Subcutaneous adipose tissue (tissue), 4 donors: Measurements from ENCODE around the gene RNASEH1. TPM values are rescaled to one million over a fixed set of nuclear protein-coding genes. Genes with fewer than 3 reads are reported as not detected.

Source experiments
- CTCF ChIP-seq: fragments of 450-650 bp; IDR thresholded peaks from one replicate; pipeline ENCODE4 v1.5.1; 2016; ENCODE audit warnings: low read depth, mild to moderate bottlenecking, control low read depth, antibody characterized with exemption, moderate library complexity
- total RNA-seq, 4 donors: library from RNA; depleted of rRNA; stranded (reverse); fragments of >200 nt; gene quantifications; one replicate each; pipeline ENCODE4 v1.1.0, GENCODE V29; 2016

The RNASEH1 gene
- total RNA-seq, 4 donors from 2014 or later = 16.0 to 26.4 (median 21.4) TPM

GRCh38 chr2:3565117-3565516 is 7.0 kb upstream of the RNASEH1 start:
- TF ChIP-seq CTCF = no peak

- no peak for TF ChIP-seq CTCF
These were observed 5.4 kb upstream of the RNASEH1 start for GRCh38 chr2:3563521-3563976.

GRCh38 chr2:3557639-3558204 is 411 bp downstream of the RNASEH1 start:
- TF ChIP-seq CTCF = no peak

GRCh38 chr2:3553946-3554345 is 4.2 kb downstream of the RNASEH1 start:
- TF ChIP-seq CTCF = no peak

- TF ChIP-seq CTCF = no peak
These were observed 10.2 kb downstream of the RNASEH1 start for GRCh38 chr2:3547915-3548314.

- TF ChIP-seq CTCF = no peak
These were observed 12.2 kb downstream of the RNASEH1 start for GRCh38 chr2:3545788-3546478.

GRCh38 chr2:3543023-3543683 is 15.0 kb downstream of the RNASEH1 start:
- no peak for TF ChIP-seq CTCF
